ENCODE data around the gene SMIM1.
"Not testable (repeated sequence)": the region's sequence is repeated elsewhere in the genome, so short reads cannot be mapped to it uniquely, and the experiment has no call there.

SMIM1 gene

DNA sequence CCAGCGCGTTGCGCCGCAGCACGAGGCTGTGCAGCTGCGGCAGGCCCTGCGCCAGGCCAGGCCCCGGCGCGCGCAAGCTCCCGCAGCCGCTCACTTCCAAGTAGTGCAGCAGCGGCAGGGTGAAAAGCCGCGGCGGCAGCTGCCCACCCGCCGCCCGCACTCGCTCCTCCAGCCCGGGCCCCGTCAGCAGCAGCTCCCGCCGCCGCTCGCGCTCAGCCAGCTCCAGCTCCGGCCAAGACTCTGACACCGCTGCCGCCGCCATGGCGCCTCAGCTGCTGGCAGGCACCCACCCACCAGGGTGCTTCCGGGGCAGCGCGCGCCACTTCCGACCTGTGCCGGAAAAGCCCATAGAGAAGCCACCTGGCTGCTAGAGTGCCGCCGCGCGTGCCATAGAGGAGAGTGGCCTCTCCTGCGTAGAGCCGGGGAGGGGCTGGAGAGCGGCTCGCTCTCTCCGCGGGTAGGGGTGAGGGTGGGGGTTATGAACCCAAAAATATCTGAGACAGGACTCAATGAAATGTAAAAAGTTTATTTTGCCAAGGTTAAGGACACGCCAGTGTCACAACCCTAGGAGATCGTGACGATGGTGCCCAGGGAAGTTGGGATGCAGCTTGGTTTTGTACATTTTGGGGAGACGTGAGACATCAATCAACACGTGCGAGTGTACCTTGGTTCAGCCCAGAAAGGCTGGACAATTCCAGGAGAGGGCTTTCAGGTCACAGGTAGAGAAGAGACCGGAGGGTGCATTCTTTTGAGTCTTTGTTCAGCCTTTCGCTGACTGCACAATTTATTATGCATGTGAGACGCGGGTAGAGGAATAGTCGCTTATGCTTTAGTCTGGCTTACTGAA lies 23.9 kb downstream of the SMIM1 start, which contains the start of gene LRRC47:
Gene LRRC47 (minus strand): TSS at position 284 of the 847 bp plus-strand sequence. CDS start 22 bp downstream, at position 262.
- peak within 1 kb of the TSS; percentile 81 for H3K4me3 ChIP-seq (ENCODE audit: low read depth, low read length)
- no peak for TF ChIP-seq CTCF (IDR thresholded peaks at IDR 0.05; ENCODE audit: low read depth, low read length)

- no peak for TF ChIP-seq CTCF (IDR thresholded peaks at IDR 0.05; ENCODE audit: low read depth, low read length)
- H3K4me3 ChIP-seq (ENCODE audit: low read depth, low read length): no peak overlapping the region
Measured at GRCh38 chr1:3799976-3800685, 27.6 kb downstream of the SMIM1 start.

DNA sequence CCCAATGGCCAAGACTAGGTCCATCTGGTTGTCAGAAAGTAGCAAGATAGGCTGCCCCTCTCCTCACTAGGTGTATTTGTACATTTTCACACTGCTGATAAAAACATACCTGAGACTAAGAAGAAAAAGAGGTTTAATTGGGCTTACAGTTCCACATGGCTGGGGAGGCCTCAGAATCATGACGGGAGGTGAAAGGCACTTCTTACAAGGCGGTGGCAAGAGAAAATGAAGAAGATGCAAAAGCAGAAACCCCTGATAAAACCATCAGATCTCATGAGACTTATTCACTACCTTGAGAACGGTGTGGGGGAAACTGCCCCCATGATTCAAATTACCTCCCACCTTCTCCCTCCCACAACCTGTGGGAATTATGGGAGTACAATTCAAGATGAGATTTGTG lies 28.2 kb downstream of the SMIM1 start:
- H3K4me3 ChIP-seq (ENCODE audit: low read depth, low read length): not testable (repeated sequence)

- TF ChIP-seq CTCF (IDR thresholded peaks at IDR 0.05; ENCODE audit: low read depth, low read length): no peak
- H3K4me3 ChIP-seq (ENCODE audit: low read depth, low read length): no peak overlapping the region
Measured at GRCh38 chr1:3803905-3804626, 31.5 kb downstream of the SMIM1 start.

- not testable (repeated sequence) for H3K4me3 ChIP-seq (ENCODE audit: low read depth, low read length)
Measured at GRCh38 chr1:3804627-3804944, 32.0 kb downstream of the SMIM1 start.

DNA sequence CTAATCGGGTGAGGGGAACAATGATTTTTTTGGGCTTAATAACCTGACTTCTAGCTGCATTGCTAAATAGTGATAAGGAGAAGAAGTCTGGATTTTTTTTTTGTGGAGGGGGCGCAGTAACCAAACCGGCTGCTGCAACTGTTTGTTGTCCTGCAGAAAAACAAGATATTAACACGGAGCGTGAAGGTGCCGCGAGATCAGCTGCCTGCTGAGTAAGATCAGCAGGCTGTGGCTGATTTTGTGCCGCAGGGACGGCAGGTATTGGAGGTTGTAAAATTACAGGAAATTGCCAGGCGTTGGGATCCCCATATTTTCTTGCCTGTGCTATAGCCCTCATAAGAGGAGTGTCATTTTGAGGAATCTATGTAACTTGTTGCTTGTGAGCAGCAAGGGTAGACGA lies 32.5 kb downstream of the SMIM1 start:
- TF ChIP-seq CTCF (IDR thresholded peaks at IDR 0.05; ENCODE audit: low read depth, low read length): no peak

GRCh38 chr1:3807769-3808168 lies 35.2 kb downstream of the SMIM1 start:
- no peak for TF ChIP-seq CTCF (IDR thresholded peaks at IDR 0.05; ENCODE audit: low read depth, low read length)
- no peak overlapping the region for H3K4me3 ChIP-seq (ENCODE audit: low read depth, low read length)

More for the DNA sequence above, 32.5 kb downstream of the SMIM1 start:
- no peak overlapping the region for H3K4me3 ChIP-seq (ENCODE audit: low read depth, low read length)

DNA sequence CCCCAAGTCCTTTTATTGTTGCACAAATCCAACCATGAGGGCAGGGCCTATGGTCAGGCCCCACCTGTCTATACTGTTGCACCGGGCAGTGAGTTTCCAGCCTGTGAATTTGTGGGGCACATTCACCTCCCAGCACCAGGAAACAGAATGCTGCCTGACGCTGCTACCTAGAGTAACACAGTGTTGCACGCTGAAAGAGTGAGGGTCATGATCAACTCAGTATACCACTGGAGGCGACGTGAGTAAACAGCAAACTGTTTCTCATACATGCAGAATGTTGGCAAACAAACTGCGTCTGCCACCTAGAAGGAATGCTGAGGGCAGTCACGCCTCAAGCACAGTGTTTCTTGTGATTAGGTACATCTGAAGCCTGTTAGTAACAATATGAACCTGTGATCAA lies 37.1 kb downstream of the SMIM1 start:
- no peak for TF ChIP-seq CTCF (IDR thresholded peaks at IDR 0.05; ENCODE audit: low read depth, low read length)
- H3K4me3 ChIP-seq (ENCODE audit: low read depth, low read length): no peak overlapping the region

- not testable (repeated sequence) for H3K4me3 ChIP-seq (ENCODE audit: low read depth, low read length)
Measured at GRCh38 chr1:3810149-3810761, 37.7 kb downstream of the SMIM1 start.
